SIG-M5 treated with dmso at 0.1 percent for 504 hours (cell line): ENCODE data around the gene HACE1.
A peak's percentile ranks its signal among the peaks of the same experiment; 100 is the strongest.
"Not testable (repeated sequence)": the region's sequence is repeated elsewhere in the genome, so short reads cannot be mapped to it uniquely, and the experiment has no call there.

ENCODE experiments used
- DNase-seq: peaks from one replicate; lab custom pipeline; 2025; ENCODE audit not compliant: unreplicated experiment; lab: John Stamatoyannopoulos, UW

Gene HACE1, protein sequence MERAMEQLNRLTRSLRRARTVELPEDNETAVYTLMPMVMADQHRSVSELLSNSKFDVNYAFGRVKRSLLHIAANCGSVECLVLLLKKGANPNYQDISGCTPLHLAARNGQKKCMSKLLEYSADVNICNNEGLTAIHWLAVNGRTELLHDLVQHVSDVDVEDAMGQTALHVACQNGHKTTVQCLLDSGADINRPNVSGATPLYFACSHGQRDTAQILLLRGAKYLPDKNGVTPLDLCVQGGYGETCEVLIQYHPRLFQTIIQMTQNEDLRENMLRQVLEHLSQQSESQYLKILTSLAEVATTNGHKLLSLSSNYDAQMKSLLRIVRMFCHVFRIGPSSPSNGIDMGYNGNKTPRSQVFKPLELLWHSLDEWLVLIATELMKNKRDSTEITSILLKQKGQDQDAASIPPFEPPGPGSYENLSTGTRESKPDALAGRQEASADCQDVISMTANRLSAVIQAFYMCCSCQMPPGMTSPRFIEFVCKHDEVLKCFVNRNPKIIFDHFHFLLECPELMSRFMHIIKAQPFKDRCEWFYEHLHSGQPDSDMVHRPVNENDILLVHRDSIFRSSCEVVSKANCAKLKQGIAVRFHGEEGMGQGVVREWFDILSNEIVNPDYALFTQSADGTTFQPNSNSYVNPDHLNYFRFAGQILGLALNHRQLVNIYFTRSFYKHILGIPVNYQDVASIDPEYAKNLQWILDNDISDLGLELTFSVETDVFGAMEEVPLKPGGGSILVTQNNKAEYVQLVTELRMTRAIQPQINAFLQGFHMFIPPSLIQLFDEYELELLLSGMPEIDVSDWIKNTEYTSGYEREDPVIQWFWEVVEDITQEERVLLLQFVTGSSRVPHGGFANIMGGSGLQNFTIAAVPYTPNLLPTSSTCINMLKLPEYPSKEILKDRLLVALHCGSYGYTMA

DNA sequence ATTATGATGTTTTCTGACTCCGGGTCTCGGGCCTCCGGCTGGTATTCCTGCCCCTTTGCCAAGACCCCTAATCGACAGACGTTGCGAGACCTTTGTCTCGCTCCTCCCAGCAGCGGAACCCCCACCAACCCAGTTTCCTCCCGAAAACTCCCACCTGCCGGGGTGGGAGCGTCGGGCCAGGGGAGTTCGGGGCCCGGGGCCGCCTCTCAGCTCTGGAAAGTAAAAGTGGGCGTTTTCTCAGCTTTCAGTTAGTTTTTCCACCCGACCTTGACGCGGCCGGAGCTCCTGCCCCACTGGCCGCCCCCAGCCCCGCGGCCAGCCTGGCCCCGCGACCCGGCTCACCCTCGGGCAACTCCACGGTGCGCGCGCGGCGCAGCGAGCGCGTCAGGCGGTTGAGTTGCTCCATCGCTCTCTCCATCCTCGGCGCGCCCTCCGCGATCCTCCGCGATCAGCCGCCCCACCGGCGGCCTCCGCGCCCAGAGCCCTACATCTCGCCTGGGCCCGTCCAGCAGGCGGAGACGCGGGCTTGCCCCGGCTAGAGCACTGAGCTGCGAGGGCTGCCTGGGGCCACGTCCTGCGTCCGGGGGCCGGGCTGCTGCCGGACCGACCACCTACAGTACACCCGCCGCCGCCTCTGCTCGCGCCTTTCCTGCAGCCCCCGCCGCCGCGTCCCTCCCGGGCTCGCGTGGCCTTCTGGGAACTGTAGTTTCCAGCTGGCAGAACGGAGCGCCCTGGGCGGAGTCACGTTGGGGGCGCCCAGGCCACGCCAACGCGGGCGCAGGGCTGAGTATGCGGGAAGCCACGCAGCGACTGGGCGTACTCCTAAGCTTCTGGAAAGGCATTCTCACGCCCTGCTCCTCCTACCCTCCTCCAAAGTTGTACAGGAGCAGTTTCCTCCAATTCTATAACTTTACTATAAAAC is at the start of gene HACE1:
Gene HACE1, minus strand, starts transcription at position 695 of the 922 bp plus-strand sequence. Its CDS starts 277 bp downstream, at position 418.
- peak; percentile 90 for DNase-seq

- no peak for DNase-seq
These were observed 49.3 kb upstream of the HACE1 start for GRCh38 chr6:104908888-104909525.

DNA sequence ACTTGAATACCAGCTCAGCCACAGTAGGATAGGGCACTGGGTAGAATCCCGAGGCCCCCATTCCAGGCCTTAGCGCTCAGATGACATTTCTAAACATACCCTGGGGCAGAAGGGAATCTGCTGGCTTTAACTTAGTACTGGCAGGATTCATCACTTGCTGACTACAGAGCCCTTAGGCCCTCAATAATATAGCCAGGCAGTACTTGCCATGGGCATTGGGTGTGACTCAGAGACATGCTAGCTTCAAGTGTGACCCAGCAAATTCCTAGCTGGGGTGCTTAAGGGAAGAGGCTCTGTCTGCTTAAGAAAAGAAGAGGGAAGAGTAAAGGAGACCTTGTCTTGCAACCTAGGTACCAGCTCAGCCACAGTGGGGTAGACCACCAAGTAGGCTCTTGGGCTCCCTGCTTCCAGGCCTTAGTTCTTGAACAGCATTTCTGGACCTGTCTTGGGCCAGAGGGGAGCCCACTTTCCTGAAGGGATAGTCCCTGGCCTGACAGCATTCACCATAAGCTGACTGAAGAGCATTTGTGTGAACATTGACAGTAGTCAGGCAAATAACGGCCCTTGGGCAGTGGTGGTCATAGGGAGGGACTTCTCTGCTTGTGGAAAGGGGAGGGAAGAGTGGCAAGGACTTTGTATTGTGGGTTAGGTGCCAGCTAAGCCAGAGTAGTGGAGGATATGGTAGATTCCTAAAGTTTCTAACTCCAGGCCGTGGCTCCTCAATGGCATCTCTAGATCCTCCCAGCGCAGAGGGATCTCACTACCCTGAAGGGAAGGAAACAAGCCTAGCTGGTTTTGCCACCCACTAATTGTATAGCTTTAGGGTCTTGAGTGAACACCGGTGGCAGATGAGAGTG is 48.5 kb upstream of the HACE1 start:
- no peak for DNase-seq

- not testable (repeated sequence) for DNase-seq
These were observed 39.2 kb upstream of the HACE1 start for GRCh38 chr6:104898893-104899292.

- DNase-seq: no peak
These were observed 37.2 kb upstream of the HACE1 start for GRCh38 chr6:104896914-104897313.

- DNase-seq: no peak
These were observed 28.3 kb upstream of the HACE1 start for GRCh38 chr6:104888066-104888465.

DNA sequence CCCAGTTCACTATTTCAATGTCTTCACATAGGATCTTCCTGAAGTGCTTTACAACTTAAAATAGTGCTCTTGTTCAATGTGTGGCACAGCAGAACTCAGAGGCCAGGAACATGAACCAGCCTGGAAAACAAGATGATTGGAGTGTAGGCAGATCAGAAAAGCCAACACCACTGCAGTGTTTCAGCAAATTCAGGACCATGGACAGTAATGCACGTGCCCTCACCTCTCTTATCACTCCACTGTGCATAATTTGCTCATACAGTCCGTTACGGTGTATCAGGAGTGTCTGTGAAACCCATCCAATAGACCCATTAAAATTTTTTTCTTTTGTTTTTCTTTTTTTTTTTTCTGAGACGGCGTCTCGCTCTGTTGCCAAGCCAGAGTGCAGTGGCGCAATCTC is 27.6 kb upstream of the HACE1 start:
- no peak for DNase-seq

DNA sequence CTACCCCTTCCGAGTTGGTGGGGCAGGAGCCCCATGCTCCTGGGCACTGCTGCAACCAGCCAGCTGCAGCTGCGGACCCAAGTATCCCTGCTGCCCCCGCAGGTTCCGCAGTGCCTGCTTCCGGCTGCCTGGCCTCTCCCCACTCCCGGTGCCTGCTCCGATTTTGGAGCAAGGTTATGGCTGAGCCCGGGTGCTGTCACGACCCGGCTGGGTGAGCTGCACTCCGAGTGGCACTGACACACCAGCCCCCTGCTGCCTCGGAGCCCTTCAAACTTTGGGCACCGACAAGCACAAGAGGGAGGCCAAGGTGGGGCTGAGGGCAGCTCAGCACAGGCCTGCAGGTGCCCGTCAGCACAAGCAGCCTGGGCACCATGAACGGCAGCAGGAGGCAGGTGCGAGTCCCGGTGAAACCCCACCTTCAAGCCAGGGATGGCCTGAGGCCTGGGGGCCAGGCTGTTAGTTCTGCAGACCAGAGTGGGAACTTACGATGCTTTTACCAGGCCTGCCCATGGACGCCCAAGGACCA is 25.9 kb upstream of the HACE1 start:
- DNase-seq: no peak

DNA sequence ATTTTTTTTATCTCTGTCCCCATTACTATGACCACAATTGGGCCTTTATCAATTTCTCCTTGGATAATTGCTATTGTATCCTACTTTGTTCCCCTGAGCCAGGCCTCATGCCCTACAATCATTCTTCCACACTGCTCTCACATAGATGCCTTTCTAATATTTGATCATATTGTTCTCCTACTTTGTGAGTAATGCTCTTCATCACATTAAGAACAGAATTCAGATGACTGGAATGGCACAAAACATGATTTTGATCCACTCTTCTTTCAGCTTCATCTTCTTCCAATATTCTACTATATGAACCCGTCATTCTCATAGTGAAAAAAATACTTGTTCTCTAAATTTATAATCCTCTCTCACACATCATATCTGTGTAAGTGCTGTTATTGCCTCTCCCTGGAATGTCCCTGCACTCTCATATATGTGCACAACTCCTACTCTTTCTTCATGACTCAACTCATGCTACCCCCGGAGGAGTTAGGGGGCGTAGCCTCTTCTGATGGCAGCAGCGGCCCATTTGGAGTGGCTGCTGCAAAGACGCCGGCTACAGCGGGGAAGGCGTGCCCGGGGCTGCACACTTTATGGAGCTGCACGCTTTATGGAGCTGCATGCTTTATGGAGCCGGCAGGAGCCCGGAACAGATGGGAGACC is 25.3 kb upstream of the HACE1 start:
- DNase-seq: no peak

GRCh38 chr6:104881964-104882668 is 22.4 kb upstream of the HACE1 start:
- no peak for DNase-seq

- DNase-seq: no peak
These were observed 2.7 kb upstream of the HACE1 start for GRCh38 chr6:104862456-104862855.

DNA sequence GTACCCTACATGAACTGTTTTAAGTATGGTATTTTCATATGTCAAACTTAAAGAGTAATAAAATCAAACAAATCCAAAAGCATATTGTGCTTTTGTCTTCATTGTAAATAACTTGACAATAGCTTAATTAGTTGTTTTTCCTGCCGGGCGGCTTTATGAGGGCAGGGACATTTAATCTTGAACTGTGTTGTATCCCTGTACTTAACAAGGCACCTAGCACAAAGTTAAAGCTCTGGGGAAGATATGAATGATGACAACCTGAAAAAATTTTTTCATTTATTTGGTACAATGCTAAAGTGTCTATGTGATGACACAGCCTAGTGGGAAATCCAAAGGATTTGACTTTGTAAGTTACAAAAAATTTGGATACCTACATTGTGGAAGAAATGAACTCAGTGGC is 502 bp upstream of the HACE1 start:
- DNase-seq: no peak

DNA sequence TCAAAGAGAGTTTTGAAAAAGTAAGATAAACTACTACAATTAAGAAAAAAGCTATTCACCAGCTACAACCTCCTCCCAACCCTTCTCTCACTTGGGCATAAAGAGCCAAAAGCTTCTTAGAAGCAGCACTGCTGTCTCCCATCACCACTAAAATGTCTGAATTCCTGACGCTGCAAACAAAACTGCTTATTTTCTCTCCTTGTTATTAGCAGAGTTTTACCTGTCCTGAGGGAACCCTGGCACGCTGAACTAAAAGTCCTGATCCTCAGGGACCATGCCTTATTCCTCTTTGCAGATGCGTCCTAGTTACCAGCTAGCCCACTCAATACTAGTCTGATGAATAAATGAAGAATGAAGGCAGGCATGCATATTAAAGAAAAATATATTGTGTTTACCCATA is 1.1 kb downstream of the HACE1 start:
- no peak for DNase-seq

- DNase-seq: peak; percentile 15
These were observed 4.2 kb downstream of the HACE1 start for GRCh38 chr6:104855507-104855906.

DNA sequence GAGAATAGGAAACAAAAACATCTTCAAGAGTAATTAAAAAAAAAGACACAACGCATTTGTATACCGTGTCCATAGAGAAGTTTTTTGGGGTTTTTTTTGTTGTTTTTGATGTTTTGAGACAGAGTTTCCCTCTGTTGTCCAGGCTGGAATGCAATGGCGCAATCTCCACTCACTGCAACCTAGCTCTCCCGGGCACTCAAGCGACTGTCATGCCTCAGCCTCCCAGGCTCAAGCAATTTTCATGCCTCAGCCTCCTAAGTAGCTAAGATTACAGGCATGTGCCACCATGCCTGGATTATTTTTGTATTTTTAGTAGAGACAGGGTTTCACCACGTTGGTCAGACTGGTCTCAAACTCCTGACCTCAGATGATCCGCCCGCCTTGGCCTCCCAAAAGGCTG is 12.0 kb downstream of the HACE1 start:
- not testable (repeated sequence) for DNase-seq

DNA sequence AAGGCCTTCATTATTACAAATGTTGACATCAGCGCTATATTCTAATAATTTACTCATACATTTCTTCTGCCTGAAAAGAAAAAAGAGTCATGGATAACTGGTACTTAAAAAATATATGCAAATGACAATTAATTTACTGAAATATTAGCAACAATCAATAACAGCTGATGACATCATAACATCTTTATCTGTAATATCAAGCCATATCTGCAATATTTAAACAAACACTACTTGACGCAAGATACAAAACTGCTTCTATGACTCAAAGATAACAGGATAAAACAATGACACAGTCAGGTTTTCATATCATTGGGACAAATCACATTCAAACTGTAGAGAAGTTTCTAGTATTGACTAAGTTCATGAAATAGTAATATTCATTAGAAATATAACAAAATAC is 16.5 kb downstream of the HACE1 start:
- DNase-seq: no peak

DNA sequence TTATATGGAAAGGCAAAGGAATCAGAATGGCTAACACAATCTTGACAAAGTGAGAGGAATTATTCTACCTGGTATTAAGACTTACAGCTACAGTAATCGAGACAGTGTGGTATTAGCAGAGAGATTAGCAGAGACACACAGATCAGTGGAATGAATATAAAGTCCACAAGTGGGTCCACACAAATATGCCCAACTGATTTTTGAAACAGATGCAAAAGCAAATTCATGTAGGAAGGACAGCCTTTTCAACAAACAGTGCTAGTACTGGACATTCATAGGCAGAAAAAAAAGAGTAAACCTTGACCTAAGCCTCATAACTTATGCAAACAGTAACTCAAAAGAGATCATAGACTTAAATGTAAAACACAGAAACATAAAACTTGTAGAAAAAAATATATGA is 22.6 kb downstream of the HACE1 start:
- DNase-seq: no peak

GRCh38 chr6:104836479-104837020 is 23.2 kb downstream of the HACE1 start:
- DNase-seq: not testable (repeated sequence)
